Spleen (tissue), 7 donors: ENCODE results near the gene FAM50A.
"Not testable (repeated sequence)": the region's sequence is repeated elsewhere in the genome, so short reads cannot be mapped to it uniquely, and the experiment has no call there.

Experiments used
- CTCF ChIP-seq, 11 experiments: fragments of 200-600 bp in 7 of 11; fragments of 450-650 bp in 4 of 11; sonication (generic) in 4 of 11; IDR thresholded peaks in 8 of 11; conservative IDR thresholded peaks in 3 of 11; 1 replicate in 7 of 11; 2 replicates in 4 of 11; pipeline versions ENCODE4 v1.4.0 to v1.8.0; 2016 to 2021; ENCODE audit warnings: antibody characterized with exemption in 11 of 11, inconsistent platforms in 4 of 11, mild to moderate bottlenecking in 1 of 11
- POLR2A ChIP-seq, 3 donors: fragments of 450-650 bp; IDR thresholded peaks; one replicate each; pipeline ENCODE4 v1.5.1; 2017; ENCODE audit warnings: antibody characterized with exemption in 3 of 3, mild to moderate bottlenecking in 1 of 3
- POLR2AphosphoS5 ChIP-seq, 3 donors: sonication (generic); formaldehyde crosslinking; IDR thresholded peaks; one replicate each; pipeline ENCODE4 v1.5.1; 2017; ENCODE audit warnings: antibody characterized with exemption in 3 of 3
- donor health status: DM: no; HTN: no; CAD: no; lungs with moderate emphysema.
- donor health status: DM: no; HTN: no; CAD: no.
- donor health status: DM: no; HTN: no; CAD: no.

DNA sequence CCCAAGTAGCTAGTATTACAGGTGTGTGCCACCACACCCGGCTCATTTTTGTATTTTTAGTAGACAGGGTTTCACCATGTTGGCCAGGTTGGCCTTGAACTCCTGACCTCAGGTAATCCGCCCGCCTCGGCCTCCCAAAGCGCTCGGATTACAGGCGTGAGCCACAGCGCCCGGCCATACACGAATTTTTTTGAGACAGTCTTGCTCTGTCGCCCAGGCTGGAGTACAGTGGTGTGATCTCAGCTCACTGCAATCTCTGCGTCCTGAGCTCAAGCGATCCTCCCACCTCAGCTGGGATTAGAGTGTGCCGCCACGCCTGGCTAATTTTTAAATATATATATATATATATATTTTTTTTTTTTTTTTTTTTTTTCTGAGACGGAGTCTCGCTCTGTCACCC, 47.6 kb upstream of the FAM50A start:
- not testable (repeated sequence) for TF ChIP-seq POLR2AphosphoS5 (IDR thresholded peaks at IDR 0.05); CTCF (IDR thresholded peaks at IDR 0.05 in 8 of 11, conservative IDR thresholded peaks at IDR 0.05 in 3 of 11); POLR2A (IDR thresholded peaks at IDR 0.05)
